ENCODE measurements around the gene IRF2BP2. TPM values are rescaled to one million over a fixed set of nuclear protein-coding genes. Genes with fewer than 3 reads are reported as not detected.

Gene IRF2BP2
- total and polyA plus RNA-seq, 2 of the 13 experiments (the other 11 are each of a cell fraction or from before 2014, with no cell fraction given): 140 to 147 TPM

- TF ChIP-seq, protein P1, sequence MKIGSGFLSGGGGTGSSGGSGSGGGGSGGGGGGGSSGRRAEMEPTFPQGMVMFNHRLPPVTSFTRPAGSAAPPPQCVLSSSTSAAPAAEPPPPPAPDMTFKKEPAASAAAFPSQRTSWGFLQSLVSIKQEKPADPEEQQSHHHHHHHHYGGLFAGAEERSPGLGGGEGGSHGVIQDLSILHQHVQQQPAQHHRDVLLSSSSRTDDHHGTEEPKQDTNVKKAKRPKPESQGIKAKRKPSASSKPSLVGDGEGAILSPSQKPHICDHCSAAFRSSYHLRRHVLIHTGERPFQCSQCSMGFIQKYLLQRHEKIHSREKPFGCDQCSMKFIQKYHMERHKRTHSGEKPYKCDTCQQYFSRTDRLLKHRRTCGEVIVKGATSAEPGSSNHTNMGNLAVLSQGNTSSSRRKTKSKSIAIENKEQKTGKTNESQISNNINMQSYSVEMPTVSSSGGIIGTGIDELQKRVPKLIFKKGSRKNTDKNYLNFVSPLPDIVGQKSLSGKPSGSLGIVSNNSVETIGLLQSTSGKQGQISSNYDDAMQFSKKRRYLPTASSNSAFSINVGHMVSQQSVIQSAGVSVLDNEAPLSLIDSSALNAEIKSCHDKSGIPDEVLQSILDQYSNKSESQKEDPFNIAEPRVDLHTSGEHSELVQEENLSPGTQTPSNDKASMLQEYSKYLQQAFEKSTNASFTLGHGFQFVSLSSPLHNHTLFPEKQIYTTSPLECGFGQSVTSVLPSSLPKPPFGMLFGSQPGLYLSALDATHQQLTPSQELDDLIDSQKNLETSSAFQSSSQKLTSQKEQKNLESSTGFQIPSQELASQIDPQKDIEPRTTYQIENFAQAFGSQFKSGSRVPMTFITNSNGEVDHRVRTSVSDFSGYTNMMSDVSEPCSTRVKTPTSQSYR (CRISPR knock-in tag; IDR thresholded peaks at IDR 0.05; ENCODE audit: borderline replicate concordance): peak; percentile 24; the same call in 1 of the 2 replicates
- TF ChIP-seq GPBP1L1 (CRISPR knock-in tag; IDR thresholded peaks at IDR 0.05): no peak
- peak; percentile 63; the same call in 1 of the 2 replicates for TF ChIP-seq HHEX (CRISPR knock-in tag; IDR thresholded peaks at IDR 0.05)
- TF ChIP-seq ZBTB49 (CRISPR knock-in tag; IDR thresholded peaks at IDR 0.05; ENCODE audit: borderline replicate concordance): no peak
- TF ChIP-seq MBD4 (IDR thresholded peaks at IDR 0.05; ENCODE audit: borderline replicate concordance, low read length): no peak
- peak; percentile 43; the same call in 1 of the 2 replicates for TF ChIP-seq NCOA1 (CRISPR knock-in tag; IDR thresholded peaks at IDR 0.05)
- no peak for TF ChIP-seq EHMT2 (IDR thresholded peaks at IDR 0.05; ENCODE audit: borderline replicate concordance, low read depth, low read length)
- TF ChIP-seq SATB2 (CRISPR knock-in tag; IDR thresholded peaks at IDR 0.05): no peak
- TF ChIP-seq ZNF530 (CRISPR knock-in tag; IDR thresholded peaks at IDR 0.05; ENCODE audit: low read depth): no peak
- peak; percentile 22; the same call in 1 of the 2 replicates for TF ChIP-seq RAD21 (CRISPR knock-in tag; IDR thresholded peaks at IDR 0.05)
- no peak for TF ChIP-seq TCF12 (IDR thresholded peaks at IDR 0.05)
- TF ChIP-seq TCF12 (CRISPR knock-in tag; IDR thresholded peaks at IDR 0.05): no peak
- peak; percentile 19; the same call in 1 of the 2 replicates for TF ChIP-seq NR2C2 (CRISPR knock-in tag; IDR thresholded peaks at IDR 0.05; ENCODE audit: borderline replicate concordance)
- TF ChIP-seq ETV5 (CRISPR knock-in tag; IDR thresholded peaks at IDR 0.05; ENCODE audit: borderline replicate concordance): no peak; the same call in 1 of the 2 replicates
- TF ChIP-seq, protein P2, sequence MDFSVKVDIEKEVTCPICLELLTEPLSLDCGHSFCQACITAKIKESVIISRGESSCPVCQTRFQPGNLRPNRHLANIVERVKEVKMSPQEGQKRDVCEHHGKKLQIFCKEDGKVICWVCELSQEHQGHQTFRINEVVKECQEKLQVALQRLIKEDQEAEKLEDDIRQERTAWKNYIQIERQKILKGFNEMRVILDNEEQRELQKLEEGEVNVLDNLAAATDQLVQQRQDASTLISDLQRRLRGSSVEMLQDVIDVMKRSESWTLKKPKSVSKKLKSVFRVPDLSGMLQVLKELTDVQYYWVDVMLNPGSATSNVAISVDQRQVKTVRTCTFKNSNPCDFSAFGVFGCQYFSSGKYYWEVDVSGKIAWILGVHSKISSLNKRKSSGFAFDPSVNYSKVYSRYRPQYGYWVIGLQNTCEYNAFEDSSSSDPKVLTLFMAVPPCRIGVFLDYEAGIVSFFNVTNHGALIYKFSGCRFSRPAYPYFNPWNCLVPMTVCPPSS (IDR thresholded peaks at IDR 0.05): no peak
- TF ChIP-seq FOXK1 (CRISPR knock-in tag; IDR thresholded peaks at IDR 0.05; ENCODE audit: borderline replicate concordance, low read depth): peak; percentile 54; the same call in 1 of the 2 replicates
- peak; percentile 96 for TF ChIP-seq NCOA2 (CRISPR knock-in tag; IDR thresholded peaks at IDR 0.05)
- no peak for TF ChIP-seq ZSCAN21 (CRISPR knock-in tag; IDR thresholded peaks at IDR 0.05; ENCODE audit: borderline replicate concordance)
- no peak for TF ChIP-seq ZMAT5 (CRISPR knock-in tag; IDR thresholded peaks at IDR 0.05; ENCODE audit: borderline replicate concordance, low read depth)
- no peak for TF ChIP-seq RORA (CRISPR knock-in tag; IDR thresholded peaks at IDR 0.05)
Observed at GRCh38 chr1:234619794-234620247, 9.8 kb upstream of the IRF2BP2 start (continued).

Measured in HepG2 (cell line).